ENCODE data around the gene PRAMEF7. TPM values are rescaled to one million over a fixed set of nuclear protein-coding genes. Genes with fewer than 3 reads are reported as not detected.
"Not testable (repeated sequence)": the region's sequence is repeated elsewhere in the genome, so short reads cannot be mapped to it uniquely, and the experiment has no call there.

PRAMEF7 gene
- not detected for total RNA-seq

DNA sequence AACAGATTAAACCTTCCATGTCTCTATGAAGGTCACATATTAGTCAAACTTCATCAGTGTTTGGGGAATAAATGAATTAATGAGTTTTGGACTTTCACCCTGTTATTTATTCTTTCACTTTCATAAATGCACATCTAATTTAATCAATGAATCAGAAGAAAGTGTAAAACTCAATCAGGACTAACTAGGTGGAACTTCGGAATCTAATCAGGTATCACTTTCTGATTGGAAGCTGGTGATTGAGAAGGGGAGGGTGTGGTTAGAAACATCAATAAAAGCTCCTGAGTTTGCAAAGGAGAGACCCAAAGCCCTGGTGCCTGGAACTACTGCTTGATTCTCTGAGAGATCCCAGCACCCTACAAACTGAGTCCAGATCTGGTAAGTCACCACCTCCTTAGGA lies at the start of gene PRAMEF7:
PRAMEF7 (plus strand) TSS at position 301 of the 400 bp plus-strand sequence. CDS start 1,083 bp downstream, outside the sequence.
- H3K9me3 ChIP-seq; H3K36me3 ChIP-seq; H3K4me1 ChIP-seq; DNase-seq (ENCODE audit: low spot score in 2 of 2); H3K4me3 ChIP-seq; H3K27me3 ChIP-seq; H3K27ac ChIP-seq; intact Hi-C loops (cut with DNase I; ENCODE audit: low total_unique reads): not testable (repeated sequence)

DNA sequence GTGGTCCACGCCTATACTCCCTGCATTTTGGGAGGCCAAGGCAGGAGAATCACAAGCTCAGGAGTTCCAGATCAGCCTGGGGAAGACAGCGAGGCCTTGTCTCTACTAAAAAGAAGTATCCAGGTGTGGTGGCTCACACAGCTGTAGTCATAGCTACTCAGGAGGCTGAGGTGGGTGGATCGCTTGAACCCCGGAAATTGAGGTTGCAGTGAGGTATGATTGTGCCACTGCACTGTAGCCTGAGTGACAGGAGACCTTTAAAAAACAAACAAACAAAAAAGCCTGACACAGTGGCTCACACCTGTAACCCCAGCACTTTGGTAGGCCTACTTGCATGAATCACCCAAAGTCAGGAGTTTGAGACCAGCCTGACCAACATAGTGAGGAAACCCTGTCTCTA lies 38.0 kb upstream of the PRAMEF7 start:
- H3K27me3 ChIP-seq; H3K9me3 ChIP-seq; DNase-seq (ENCODE audit: low spot score in 2 of 2); H3K4me1 ChIP-seq; intact Hi-C loops (cut with DNase I; ENCODE audit: low total_unique reads); H3K36me3 ChIP-seq; H3K27ac ChIP-seq; H3K4me3 ChIP-seq: not testable (repeated sequence)

DNA sequence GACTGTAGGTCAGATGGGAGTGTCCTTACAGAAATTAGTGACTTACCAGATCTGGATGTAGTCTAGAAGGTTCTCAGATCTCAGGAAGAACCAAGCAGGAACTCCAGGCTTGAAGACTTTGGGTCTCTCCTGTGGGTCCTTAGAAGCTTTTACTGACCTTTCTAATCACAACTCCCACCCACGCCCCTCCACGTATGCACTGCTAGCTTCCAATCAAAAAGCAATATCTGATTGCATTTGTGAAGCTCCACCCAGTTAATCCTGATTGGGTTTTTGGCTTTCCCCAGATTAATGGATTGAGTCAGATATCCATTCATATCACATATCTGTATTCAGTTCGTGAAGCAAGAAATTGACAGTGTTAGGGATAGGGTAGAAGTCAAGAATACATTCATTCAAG lies 30.3 kb upstream of the PRAMEF7 start, which contains the start of gene PRAMEF4:
PRAMEF4 (minus strand) TSS at position 101 of the 400 bp plus-strand sequence. CDS start 2,807 bp downstream, outside the sequence.
- intact Hi-C loops (cut with DNase I; ENCODE audit: low total_unique reads); H3K4me3 ChIP-seq; H3K9me3 ChIP-seq; DNase-seq (ENCODE audit: low spot score in 2 of 2); H3K36me3 ChIP-seq; H3K4me1 ChIP-seq; H3K27me3 ChIP-seq; H3K27ac ChIP-seq: not testable (repeated sequence)

DNA sequence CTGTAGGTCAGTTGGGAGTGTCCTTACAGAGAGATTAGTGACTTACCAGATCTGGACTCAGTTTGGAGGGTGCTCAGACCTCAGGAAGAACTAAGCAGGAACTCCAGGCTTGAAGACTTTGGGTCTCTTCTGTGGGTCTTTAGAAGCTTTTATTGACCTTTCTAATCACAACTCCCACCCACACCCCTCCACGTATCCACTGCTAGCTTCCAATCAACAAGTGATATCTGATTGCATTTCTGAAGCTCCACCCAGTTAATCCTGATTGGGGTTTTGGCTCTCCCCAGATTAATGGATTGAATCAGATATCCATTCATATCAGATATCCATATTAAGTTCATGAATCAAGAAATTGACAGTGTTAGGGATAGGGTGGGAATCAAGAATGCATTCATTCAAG lies 18.2 kb upstream of the PRAMEF7 start, which contains the start of gene PRAMEF10:
PRAMEF10 (minus strand) TSS at position 101 of the 400 bp plus-strand sequence. CDS start 2,423 bp downstream, outside the sequence.
- H3K4me1 ChIP-seq; DNase-seq (ENCODE audit: low spot score in 2 of 2); H3K9me3 ChIP-seq; H3K36me3 ChIP-seq; H3K27ac ChIP-seq; H3K27me3 ChIP-seq; H3K4me3 ChIP-seq; intact Hi-C loops (cut with DNase I; ENCODE audit: low total_unique reads): not testable (repeated sequence)

GRCh38 chr1:12899186-12899585 lies 17.2 kb upstream of the PRAMEF7 start:
- H3K4me1 ChIP-seq; H3K9me3 ChIP-seq; H3K27me3 ChIP-seq; DNase-seq (ENCODE audit: low spot score in 2 of 2); intact Hi-C loops (cut with DNase I; ENCODE audit: low total_unique reads); H3K36me3 ChIP-seq; H3K27ac ChIP-seq; H3K4me3 ChIP-seq: not testable (repeated sequence)

DNA sequence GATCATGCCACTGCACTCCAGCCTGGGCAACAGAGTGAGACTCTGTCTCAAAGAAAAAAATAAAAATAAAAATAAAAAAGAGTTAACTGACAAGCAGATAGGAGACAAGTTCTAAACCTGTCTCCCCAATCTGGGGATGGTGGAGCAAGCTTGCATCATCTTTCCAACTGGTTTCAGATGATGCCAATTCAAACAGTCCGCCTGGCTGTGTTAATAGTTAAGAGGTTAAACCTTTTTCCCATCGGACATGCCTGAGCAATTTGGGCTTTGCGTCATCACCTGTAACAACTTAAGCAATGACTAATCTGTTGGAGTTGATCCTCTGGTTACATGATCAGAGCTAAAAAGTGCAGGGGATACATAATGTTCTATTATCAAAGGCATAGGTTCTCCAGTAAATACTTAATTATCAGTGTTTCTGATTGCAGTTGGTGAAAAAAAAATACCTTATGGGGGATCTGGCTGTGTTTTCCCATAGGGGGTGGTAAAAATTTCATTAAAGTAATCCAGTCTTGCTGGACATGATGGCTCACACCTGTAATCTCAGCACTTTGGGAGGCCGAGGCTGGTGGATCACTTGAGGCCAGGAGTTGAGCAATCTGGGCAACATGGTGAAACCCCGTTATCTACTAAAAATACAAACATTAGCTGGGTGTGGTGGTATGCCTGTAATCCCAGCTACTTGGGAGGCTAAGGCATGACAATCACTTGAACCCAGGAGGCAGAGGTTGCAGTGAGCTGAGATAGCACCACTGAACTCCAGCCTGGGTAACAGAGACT lies 12.4 kb upstream of the PRAMEF7 start:
- DNase-seq (ENCODE audit: low spot score in 2 of 2); H3K27me3 ChIP-seq; H3K36me3 ChIP-seq; H3K4me1 ChIP-seq; H3K4me3 ChIP-seq; H3K27ac ChIP-seq; H3K9me3 ChIP-seq; intact Hi-C loops (cut with DNase I; ENCODE audit: low total_unique reads): not testable (repeated sequence)

DNA sequence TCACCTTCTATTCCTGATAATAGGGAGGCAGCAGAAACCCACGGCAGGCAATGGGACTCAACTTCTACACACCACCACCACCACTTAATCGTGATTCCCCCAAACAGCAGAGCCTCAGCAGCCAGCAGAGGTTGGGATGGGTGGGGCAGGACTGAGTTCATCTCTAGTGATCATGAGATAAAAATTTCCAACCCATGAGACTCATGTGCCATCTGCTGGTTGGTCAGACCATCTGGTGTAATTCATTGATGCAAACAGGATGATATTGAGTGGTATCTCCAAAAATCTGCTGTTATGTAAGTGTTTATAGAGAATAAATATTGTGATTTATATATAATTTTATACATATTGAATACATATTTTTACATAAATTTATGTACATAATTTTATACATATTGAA lies 5.3 kb downstream of the PRAMEF7 start:
- H3K9me3 ChIP-seq; intact Hi-C loops (cut with DNase I; ENCODE audit: low total_unique reads); H3K27ac ChIP-seq; H3K36me3 ChIP-seq; H3K4me1 ChIP-seq; DNase-seq (ENCODE audit: low spot score in 2 of 2); H3K4me3 ChIP-seq; H3K27me3 ChIP-seq: not testable (repeated sequence)

GRCh38 chr1:12924368-12924767 lies 8.0 kb downstream of the PRAMEF7 start:
- H3K36me3 ChIP-seq; DNase-seq (ENCODE audit: low spot score in 2 of 2); H3K27me3 ChIP-seq; H3K9me3 ChIP-seq; H3K4me3 ChIP-seq; H3K4me1 ChIP-seq; intact Hi-C loops (cut with DNase I; ENCODE audit: low total_unique reads); H3K27ac ChIP-seq: not testable (repeated sequence)

DNA sequence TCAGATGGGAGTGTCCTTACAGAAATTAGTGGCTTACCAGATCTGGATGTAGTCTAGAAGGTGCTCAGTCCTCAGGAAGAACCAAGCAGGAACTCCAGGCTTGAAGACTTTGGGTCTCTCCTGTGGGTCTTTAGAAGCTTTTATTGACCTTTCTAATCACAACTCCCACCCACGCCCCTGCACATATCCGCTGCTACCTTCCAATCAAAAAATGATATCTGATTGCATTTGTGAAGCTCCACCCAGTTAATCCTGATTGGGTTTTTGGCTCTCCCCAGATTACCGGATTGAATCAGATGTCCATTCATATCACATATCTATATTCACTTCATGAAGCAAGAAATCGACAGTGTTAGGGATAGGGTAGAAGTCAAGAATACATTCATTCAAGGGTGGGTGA lies 31.1 kb downstream of the PRAMEF7 start, which contains the start of gene PRAMEF6:
PRAMEF6 (minus strand) TSS at position 101 of the 400 bp plus-strand sequence. CDS start 5,062 bp downstream, outside the sequence.
- not testable (repeated sequence) for H3K27ac ChIP-seq

More for the DNA sequence above, 31.1 kb downstream of the PRAMEF7 start, which contains the start of gene PRAMEF6:
- H3K4me3 ChIP-seq; H3K36me3 ChIP-seq; H3K4me1 ChIP-seq; H3K9me3 ChIP-seq; H3K27me3 ChIP-seq; DNase-seq (ENCODE audit: low spot score in 2 of 2); intact Hi-C loops (cut with DNase I; ENCODE audit: low total_unique reads): not testable (repeated sequence)

Other genes starting within 250 kb of the PRAMEF7 start
- gene AADACL3, start 200.5 kb upstream of the PRAMEF7 start, total RNA-seq: under 1 TPM in 1 of 3 donors, not detected in 2; under 0.01 TPM
- gene CFAP107, start 170.4 kb upstream of the PRAMEF7 start, total RNA-seq: not detected
- not detected for gene PRAMEF12, start 142.9 kb upstream of the PRAMEF7 start, total RNA-seq
- not detected for gene PRAMEF1, start 125.2 kb upstream of the PRAMEF7 start, total RNA-seq
- not detected for gene PRAMEF11, start 85.2 kb upstream of the PRAMEF7 start, total RNA-seq
- gene HNRNPCL1, start 67.9 kb upstream of the PRAMEF7 start, total RNA-seq: not detected
- not detected for gene PRAMEF2, start 59.5 kb upstream of the PRAMEF7 start, total RNA-seq
- gene PRAMEF4, start 30.4 kb upstream of the PRAMEF7 start, total RNA-seq: not detected
- gene PRAMEF10, start 18.3 kb upstream of the PRAMEF7 start, total RNA-seq: not detected
- gene PRAMEF6, start 31.0 kb downstream of the PRAMEF7 start, total RNA-seq: not detected
- not detected for gene PRAMEF27, start 140.0 kb downstream of the PRAMEF7 start, total RNA-seq
- gene HNRNPCL3, start 144.2 kb downstream of the PRAMEF7 start, total RNA-seq: not detected
- not detected for gene PRAMEF25, start 154.2 kb downstream of the PRAMEF7 start, total RNA-seq
- not detected for gene HNRNPCL2, start 200.2 kb downstream of the PRAMEF7 start, total RNA-seq
- gene PRAMEF26, start 239.4 kb downstream of the PRAMEF7 start, total RNA-seq: not detected
- gene HNRNPCL4, start 249.0 kb downstream of the PRAMEF7 start, total RNA-seq: not detected

Measured in breast epithelium (tissue), 4 donors.